Stimulated activated CD8-positive, alpha-beta memory T cell treated with anti-CD3 and anti-CD28 coated beads, Interleukin-12 subunit alpha, Interleukin-12 subunit beta, amount 100 ng/mL, for 24 hours (primary cell): Measurements from ENCODE around the gene TYSND1.
"Not testable (repeated sequence)": the region's sequence is repeated elsewhere in the genome, so short reads cannot be mapped to it uniquely, and the experiment has no call there.

ENCODE experiments used
- DNase-seq: peaks from one replicate; pipeline ENCODE4 v3.0.0-alpha.2; 2020; ENCODE audit errors: extremely low read depth

TYSND1 gene, protein sequence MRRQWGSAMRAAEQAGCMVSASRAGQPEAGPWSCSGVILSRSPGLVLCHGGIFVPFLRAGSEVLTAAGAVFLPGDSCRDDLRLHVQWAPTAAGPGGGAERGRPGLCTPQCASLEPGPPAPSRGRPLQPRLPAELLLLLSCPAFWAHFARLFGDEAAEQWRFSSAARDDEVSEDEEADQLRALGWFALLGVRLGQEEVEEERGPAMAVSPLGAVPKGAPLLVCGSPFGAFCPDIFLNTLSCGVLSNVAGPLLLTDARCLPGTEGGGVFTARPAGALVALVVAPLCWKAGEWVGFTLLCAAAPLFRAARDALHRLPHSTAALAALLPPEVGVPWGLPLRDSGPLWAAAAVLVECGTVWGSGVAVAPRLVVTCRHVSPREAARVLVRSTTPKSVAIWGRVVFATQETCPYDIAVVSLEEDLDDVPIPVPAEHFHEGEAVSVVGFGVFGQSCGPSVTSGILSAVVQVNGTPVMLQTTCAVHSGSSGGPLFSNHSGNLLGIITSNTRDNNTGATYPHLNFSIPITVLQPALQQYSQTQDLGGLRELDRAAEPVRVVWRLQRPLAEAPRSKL

DNA sequence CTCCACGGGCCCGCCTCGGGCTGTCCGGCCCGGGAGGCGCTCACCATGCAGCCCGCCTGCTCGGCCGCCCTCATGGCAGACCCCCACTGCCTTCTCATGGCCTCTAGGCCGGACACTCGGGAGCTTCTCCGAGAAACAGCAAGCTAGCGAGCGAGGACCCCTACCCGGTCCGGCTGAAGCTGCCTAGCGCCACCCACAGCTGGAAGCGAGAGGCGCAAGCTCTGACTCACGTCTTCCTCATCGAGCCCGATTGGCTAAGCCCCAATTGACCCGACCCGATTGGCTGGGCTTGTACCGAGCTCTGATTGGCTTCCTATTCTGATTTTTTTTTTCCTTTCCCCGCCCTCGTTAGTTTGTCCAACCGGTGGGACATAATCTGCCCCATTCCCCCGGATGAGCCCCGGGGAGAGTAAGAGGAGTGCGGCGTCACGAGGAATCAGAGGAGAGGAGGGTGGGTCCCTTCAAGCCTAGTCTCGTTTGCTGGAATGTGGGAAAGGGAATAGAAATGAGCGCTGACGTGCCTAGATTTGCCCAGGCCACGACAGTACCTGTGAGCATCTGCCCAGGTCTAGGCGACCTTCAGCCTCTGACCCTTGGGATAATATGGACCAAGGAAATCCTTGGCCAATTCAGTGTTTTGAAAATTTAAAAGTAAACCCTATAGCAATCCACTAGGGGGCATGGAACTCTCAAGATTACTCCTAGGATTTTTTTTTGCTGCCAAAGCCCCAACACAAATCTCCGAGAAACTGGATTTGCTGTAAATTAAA is at the start of gene TYSND1:
Gene TYSND1 (minus strand): TSS at position 212 of the 770 bp plus-strand sequence. CDS start 114 bp downstream, at position 98.
- DNase-seq = peak; percentile 83

DNA sequence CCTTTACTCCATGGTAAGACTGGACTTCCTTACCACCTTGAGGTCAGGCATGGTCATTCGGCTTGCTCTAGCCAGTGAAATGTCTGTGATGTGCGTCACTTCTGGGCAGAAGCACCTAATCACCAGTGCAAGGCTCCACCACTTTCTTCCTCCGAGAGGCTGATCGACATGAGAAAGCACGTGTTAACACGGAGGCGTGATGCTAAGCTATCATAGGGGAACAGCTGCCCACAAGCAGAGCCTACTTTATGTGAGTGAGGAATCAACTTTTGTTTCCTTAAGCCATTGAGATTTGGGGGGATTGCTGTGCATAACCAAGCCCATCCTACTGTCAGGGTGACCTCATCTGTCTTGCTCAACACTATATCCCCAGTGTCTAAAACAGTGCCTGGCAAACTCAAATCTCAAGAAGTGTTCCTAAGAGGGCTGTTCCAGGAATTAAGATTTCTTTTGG is 46.9 kb upstream of the TYSND1 start:
- DNase-seq = no peak

DNA sequence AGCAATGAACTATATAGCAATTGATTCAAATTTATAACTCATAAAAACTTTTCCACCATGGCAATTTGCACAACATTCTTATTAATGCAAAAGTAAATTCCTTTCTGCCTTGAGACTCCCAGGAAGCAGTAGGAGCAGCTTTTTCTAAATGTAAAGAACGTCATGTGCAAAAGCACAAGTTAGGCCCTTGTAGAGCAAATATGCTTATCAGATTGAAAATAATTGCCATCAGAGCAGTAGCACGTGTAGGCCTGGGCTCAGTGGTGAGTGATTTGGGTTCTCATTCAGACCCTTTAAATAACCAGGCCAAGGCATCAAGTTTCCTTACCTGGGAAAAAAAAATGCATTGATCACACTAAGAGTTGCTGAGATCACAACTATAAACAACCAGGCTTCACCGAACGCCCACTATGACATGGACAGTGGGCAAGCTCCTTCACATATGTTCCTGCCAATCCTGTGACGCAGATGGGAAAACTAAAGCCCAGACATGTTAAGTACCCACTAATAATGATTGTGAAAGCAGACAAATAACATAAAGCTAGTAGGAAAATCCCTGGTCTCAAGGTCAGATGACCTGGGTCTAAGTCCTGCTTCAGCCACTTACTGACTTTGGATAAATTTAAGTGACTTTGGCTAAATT is 45.9 kb upstream of the TYSND1 start:
- no peak for DNase-seq

GRCh38 chr10:70191972-70192305 is 45.4 kb upstream of the TYSND1 start:
- no peak for DNase-seq

GRCh38 chr10:70191161-70191971 is 44.9 kb upstream of the TYSND1 start:
- DNase-seq = no peak

GRCh38 chr10:70190581-70190980 is 44.1 kb upstream of the TYSND1 start:
- no peak for DNase-seq

GRCh38 chr10:70190102-70190501 is 43.6 kb upstream of the TYSND1 start:
- DNase-seq = no peak

- DNase-seq = no peak
Observed at GRCh38 chr10:70188768-70189167, 42.3 kb upstream of the TYSND1 start.

DNA sequence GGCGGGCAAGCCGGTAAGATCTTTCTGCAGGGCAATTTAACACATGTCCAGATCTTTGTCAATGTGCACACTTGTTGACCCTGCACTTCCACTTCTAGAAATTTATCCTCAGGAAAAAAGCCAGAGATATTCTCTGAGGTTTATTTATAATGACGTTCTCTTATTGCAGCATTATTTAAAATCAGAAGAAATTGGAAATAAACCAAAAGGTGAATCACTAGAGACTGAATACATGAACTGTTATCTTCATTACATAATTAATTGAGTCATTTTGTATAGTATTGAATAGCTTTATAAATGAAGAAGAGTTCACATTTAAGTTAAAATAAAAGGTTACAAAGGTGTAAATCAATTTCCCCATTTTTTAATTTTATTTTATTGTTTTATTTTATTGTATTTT is 40.1 kb upstream of the TYSND1 start:
- DNase-seq = no peak

DNA sequence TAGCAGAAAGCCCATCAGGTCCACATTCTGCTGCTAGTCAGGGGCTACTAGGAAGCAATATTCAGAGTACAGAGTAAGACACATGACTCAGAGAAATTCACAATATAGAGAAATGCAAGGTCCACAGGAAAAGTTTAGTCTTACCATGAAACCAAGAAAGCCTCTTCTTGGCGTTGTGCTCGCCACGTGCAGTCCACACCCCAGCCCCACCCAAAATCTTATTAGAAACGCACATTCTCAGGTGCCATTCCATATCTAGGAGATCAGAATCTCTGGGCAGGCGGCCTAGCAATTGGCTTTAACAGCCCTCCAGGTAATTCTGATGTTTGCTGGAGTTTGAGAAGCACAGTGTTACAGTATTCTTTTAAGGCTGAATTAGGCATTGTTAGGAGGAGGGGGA is 39.6 kb upstream of the TYSND1 start:
- no peak for DNase-seq

DNA sequence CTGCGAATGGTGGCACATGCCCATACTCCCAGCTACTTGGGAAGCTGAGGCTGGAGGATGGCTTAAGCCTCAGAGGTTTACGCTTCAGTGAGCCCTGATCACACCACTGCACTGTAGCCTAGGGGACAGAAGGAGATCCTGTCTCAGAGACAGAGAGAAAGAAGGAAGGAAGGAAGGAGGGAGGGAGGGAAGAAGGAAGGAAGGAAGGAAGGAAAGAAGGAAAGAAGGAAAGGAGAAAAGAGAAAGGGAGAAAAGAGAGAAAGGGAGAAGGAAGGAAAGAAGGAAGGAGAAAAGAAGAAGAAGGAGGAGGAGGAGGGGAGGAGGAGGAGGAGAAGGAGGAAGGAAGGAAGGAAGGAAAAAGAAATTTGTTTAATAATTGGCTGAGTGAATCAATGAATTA is 36.8 kb upstream of the TYSND1 start:
- no peak for DNase-seq

- not testable (repeated sequence) for DNase-seq
Observed at GRCh38 chr10:70179209-70179608, 32.7 kb upstream of the TYSND1 start.

DNA sequence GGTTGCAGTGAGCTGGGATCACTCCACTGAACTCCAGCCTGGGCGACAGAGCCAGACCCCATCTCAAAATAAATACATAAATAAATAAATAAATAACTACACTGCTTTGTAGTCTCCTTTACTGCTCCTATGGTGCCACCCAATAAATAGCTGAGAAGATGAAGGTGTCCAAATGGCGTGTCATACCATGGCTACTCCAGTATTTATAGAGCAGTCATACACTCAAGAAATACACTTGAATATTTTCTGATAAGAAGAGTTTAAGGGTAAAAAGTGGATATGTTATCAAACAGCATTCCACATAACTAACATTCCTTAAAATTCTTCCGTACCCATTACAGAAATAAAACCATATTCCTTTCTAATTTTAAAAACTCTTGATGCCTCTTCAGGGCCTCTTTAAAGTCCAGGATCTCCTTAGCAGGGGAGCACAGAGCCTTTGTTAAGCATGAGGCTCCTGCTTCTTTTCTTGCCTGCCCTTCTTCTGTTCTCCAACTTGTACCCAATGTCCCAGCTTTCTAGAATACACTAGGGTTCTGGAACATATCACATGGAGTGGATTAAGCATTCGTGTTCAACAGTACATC is 31.7 kb upstream of the TYSND1 start:
- DNase-seq = no peak

DNA sequence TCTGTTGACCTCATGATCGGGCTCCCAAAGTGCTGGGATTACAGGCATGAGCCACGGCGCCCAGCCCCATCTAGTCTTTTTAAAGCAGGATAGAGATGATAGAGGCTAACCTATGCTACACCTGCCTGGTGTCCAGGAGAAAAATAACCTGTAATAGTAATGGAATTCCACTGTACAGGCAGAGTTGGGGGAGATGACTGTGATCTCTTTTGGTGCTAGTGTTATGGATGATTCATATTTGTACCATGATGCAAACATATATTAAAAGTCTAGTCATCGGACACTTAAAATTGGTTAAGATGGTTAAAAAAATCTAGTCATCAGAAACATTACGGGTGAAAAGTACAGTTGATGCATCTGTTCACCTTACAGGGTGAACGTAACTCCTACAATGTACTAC is 29.9 kb upstream of the TYSND1 start:
- no peak for DNase-seq

DNA sequence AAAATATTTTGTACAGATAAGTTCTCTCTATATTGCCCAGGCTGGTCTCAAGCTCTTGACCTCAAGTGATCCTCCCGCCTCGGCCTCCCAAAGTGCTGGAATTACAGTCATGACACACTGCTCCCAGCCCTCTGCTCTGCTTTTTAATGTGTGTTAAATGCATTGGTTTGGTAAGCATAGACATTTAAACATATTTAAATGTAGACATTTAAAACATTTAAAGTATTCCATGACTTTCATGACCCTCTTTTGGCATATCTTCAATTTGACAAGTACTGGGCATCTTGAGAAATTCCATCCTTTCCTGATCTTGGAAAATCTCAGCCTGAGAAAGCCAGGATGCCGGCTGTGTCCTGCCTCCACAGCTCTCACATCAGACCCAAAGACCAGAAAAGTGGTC is 29.0 kb upstream of the TYSND1 start:
- DNase-seq = no peak

DNA sequence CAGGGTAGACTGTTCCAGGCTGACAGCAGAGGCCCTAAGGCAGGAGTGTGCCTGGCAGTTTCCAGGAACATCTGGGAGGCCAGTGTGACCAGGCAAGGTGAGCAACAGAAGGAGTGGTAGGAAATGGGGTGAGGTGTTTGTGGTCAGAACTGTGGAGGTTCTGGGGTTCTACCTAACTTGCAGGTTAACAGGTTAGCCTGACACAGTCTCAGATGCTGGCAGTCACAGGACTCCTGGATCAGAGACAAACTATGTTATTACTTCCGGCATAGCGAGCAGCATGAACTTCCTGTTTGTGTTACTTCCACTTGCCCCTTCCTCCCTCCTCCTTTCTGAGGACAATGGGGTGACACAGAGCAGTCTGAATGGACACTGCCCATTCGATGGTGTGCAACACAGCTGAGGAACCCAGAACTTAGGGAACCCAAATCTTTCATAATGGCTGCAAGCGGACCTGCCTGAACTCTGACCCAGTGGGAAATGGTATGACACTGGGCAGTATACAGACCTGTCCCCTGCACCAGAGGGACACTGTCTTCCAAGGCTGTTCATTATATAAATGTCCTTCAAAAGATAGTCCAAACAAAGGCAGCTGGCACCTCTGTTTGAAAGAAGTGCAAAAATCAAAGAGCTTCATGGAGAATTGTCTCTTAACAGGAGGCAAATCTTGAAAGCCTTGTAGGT is 27.7 kb upstream of the TYSND1 start:
- no peak for DNase-seq

DNA sequence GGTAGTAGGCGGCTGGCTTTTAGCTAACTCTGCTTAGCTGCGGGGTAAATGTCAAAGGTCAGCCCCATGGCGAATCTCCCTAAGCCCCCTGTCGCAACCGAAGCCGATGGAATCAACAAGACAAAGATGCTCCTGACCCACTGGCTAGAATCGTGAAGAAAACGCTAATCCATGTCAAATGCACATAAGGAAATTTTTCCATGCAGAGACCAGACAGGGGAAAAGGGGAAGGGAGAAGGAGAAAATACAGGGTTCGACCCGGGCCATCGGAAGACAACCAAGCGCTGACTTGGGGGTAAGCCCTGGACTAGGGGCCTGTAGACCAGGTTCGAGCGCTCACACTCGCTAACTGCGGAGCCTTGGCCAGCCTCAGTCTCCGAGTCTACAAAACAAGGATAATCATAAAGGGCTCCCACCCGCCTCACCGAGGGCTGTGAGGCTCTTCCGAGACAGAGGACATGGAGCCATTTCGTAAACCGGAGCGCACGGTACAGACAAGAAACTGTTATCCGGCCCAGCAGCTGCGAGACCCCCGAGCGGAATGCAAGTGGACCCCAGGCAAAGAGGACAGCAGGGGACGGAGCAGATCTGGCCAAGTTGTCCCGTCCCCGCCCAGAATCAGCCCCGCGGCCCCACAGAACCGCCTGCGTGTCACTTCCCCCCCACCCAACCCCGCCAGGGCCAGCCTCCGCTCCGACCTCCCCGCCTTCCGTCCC is 23.3 kb upstream of the TYSND1 start:
- no peak for DNase-seq

GRCh38 chr10:70169011-70169410 is 22.5 kb upstream of the TYSND1 start:
- DNase-seq = no peak

- DNase-seq = no peak
Observed at GRCh38 chr10:70167246-70167645, 20.7 kb upstream of the TYSND1 start.

DNA sequence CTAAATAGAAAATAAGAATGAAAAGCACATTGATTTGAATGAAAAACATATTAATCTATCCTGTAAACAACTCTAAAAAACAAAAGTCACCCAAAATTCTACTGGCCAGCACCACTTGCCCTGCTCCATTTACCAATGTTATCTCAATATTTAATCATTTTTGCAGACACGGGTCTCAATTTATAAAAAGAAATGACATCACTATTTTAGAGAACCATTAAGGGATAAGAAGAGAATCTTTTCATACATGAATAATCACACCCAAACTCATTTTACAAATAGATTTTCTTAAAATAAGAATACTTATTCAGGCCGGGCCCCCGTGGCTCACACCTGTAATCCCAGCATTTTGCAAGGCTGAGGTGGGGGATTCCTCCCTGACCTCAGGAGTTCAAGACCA is 19.9 kb upstream of the TYSND1 start:
- no peak for DNase-seq
